Activated CD4-positive, alpha-beta T cell treated with anti-CD3 and anti-CD28 coated beads, Interleukin-2, Interleukin-6, amounts not matched to agents 100 ng/mL and 50 ng/mL, durations not matched to agents 16 hours and 8 hours (primary cell): ENCODE results near the gene DNTT.
A peak's percentile ranks its signal among the peaks of the same experiment; 100 is the strongest.

Experiments
- DNase-seq: peaks from one replicate; pipeline ENCODE4 v3.0.0-alpha.2; 2020

The DNTT gene

GRCh38 chr10:96346295-96346694 lies 42.1 kb downstream of the DNTT start:
- no peak for DNase-seq

DNA sequence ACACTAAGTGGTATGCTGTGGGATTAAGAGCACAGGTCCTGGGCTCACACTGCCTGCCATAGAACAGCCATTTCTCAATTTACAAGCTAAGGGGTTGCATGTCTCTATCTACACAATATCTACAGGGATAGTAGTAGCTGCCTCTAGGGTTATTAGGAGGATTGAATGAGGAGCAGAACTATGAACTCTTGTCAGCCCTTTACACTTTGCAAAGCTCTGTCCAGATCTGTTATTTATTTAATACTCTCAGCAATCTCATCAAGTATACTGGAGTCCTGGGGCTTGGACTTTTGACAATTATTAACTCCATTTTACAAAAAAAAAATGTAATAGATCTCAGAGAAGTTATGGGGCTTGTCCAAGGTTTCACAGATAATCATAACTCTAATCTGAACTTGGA lies 47.8 kb downstream of the DNTT start:
- no peak for DNase-seq

DNA sequence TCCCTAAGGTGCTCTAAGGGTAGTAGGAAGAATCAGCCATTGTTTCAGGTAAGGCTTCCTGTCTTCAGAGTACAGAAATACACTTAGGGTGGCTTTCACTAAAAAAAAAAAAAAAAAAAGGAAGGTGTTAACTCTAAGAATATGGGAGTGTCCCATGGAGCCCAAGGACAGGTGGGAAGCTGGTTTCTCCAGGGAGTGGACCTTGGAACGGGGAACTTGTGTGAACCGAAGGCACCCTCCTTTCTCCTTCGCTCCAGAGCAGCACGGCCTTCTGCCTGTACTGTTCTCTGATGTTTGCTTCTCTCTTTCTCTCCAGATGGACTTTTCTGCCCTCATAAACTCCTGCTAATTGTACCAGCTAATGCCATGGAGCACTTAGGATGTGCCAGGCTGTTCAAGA lies 48.3 kb downstream of the DNTT start:
- no peak for DNase-seq

- no peak for DNase-seq
Measured at GRCh38 chr10:96357038-96357620, 52.9 kb downstream of the DNTT start.

DNA sequence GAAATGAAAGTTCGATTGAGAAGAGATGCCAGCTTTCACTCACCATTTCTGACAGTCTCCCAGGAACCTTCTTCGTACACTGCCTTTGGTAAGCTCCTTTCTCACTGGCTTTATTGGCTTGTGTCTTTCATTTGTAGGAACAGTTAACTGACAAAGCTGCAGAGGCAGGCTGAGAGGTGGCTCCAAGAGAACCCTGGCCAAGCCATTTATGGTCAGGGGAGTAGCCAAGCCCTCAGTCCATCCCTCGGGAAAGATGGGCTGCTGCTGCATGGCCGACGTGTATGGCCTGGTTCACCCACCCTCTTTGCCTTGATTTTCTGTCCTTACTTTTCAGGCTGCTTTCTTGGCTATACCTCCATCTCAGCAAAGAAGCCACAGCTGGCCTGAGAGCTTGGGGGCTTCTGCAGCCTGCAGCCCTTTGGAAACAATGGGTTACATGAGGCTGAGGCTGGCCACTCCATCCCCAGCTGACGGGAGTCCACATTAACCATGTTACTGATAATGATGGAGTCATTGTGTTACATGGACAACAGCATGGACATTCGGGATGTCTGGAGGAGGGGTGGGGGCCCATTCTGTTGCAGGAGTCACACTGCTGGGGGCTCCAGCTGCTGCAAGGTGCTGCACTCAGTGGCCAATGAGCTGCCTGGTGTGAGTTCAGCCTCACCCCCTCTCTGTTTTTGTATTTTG lies 54.8 kb downstream of the DNTT start, which contains the start of gene OPALIN:
TSS of gene OPALIN (minus strand) at position 152 of the 690 bp plus-strand sequence. CDS start at position 46, 106 bp downstream.
- no peak for DNase-seq

DNA sequence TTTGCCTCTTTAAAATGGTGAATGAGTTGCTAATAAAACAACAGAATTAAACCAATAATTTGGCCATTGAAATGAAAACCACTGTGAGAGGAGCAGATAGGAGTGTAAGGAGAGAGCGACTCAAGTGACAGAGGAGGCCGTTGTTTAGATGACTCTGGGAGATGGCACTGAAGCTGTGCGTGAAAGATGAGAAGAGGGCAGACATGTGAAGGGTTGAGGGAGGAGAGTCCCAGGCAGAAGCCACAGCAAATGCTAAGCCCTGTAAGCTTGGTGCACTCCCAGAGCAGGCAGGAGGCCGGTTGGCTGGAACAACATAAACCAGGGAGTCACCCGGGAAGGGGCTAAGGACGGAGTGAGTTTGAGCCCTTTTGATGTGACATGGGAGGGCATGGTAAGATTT lies 55.4 kb downstream of the DNTT start:
- no peak for DNase-seq

- no peak for DNase-seq
Measured at GRCh38 chr10:96360331-96360730, 56.1 kb downstream of the DNTT start.

DNA sequence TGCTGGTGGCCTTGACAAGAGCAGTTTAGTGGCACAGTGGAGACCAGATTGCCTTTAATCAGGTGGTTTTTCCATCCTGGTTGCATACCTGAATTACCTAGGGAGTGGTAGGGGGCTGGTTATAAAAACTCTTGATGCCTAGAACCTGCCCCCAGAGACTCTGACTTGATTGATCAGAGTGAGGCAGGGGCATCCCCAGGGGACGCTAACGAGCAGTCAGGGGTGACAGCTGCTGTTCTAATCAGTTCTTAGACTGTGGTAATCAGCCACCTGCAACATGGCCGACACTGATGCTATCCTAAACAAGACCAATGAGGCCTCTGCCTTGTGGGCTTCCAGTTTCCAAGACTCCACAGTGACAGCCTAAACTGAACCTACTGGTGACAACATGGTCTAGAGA lies 56.5 kb downstream of the DNTT start:
- DNase-seq: no peak

DNA sequence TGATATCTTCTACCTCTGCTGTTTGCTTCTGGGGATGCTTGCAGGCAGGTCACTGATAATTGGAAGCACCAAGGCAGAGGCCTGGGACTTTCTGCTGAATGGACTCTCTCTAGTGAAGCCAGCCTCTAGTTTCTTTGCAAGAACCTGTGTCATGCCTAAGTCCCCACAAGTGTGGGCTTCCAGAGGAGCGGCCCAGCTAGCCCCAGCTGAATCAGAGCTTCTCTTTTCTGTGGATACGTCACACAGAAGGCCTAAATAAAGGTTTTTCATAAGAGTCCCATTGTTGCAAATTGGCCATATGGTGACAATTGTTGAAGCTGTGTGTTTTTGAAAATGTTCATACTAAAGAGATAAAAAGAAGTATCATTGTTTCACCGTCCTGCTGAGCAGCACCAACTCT lies 61.3 kb downstream of the DNTT start:
- no peak for DNase-seq

GRCh38 chr10:96366508-96366907 lies 62.3 kb downstream of the DNTT start:
- no peak for DNase-seq

- DNase-seq: no peak
Measured at GRCh38 chr10:96367470-96367869, 63.2 kb downstream of the DNTT start.

DNA sequence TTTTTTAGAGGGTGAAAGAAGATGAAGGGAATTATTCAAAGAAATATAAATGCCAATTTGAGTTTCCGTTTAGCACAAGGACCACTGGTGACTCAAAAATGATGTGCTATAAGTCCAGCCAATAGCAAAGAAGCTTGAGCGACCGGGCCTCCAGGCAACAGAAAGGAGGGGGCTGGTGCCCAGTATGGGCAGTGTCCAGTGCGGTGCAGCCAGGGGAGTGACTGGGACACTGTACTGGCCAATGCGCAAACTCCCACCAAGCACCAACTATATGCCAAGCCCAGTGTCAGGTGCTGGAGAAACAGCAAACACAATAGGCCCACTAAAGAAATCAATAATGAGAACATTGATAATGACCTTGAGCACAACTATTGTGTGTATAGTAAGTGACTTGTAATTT lies 64.7 kb downstream of the DNTT start:
- DNase-seq: no peak

- no peak for DNase-seq
Measured at GRCh38 chr10:96369890-96370583, 65.8 kb downstream of the DNTT start.

DNA sequence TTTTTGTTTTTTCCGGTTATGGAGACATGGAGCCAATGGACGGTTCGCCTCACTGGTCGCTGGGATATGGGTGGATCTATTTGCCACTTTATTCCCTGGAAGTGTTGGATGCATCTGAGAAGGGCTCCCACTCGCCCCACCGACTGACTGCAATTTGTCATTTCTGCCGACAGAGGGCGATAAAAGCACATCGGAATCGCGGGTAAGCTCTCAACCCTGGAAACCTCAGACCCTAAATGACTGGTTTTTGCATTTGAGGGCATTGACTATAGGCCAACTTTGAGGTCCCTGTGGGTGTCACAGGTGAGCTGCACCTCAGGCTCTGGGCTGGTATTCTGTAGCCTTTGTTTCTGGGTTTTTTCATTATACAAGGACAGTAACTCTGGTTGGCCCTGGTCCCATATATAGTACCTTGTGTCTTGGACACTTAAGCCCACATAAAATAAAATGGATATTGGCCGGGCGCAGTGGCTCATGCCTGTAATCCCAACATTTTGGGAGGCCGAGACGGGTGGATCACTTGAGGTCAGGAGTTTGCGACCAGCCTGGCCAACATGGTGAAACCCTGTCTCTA lies 66.4 kb downstream of the DNTT start:
- peak; percentile 68 for DNase-seq

- DNase-seq: no peak
Measured at GRCh38 chr10:96371356-96371755, 67.1 kb downstream of the DNTT start.

GRCh38 chr10:96374004-96374403 lies 69.8 kb downstream of the DNTT start:
- no peak for DNase-seq

GRCh38 chr10:96374639-96374984 lies 70.4 kb downstream of the DNTT start:
- no peak for DNase-seq

- DNase-seq: peak; percentile 88
Measured at GRCh38 chr10:96374985-96375830, 71.0 kb downstream of the DNTT start.

- DNase-seq: peak; percentile 11
Measured at GRCh38 chr10:96376483-96376882, 72.2 kb downstream of the DNTT start.

DNA sequence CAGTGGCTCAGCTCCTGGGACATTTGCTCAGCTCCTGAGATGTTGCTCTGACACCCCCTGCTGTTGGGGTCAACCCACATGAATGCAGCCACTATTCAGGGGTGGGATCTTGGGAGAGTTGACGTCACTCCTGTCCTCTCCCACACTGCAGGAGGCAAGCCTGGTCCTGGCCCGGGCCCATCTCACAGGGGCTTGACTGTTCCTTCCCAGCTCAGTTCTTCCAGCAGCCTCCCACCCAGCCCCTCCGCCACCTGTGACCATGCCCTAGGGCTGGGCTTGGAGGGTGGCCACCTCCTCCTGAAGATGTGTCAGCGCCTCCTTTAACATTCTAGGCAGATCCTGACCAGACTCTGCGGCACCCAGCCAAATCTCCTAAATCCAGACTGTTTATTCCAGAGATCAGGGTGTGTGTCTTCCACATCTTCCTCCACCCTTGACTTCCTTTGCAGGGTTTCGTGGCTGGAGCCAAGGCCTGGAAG lies 73.6 kb downstream of the DNTT start:
- no peak for DNase-seq

- no peak for DNase-seq
Measured at GRCh38 chr10:96378741-96379140, 74.5 kb downstream of the DNTT start.

GRCh38 chr10:96379758-96380157 lies 75.5 kb downstream of the DNTT start:
- DNase-seq: no peak

DNA sequence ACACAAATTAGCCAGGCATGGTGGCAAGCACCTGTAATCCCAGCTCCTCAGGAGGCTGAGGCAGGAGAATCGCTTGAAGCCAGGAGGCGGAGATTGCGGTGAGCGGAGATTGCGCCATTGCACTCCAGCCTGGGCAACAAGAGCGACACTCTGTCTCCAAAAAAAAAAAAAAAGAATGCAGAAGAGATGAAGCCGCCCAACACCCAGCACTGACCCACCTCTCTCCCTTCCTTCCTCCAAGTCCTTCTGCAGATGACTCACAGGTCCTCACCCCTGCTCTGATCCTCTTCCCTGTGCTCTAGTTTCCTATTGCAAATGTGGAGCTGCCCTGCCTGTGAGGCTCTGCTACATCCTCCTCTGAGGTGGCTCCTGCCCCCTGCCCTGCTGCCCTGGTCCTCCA lies 76.6 kb downstream of the DNTT start:
- no peak for DNase-seq
